Spinal cord (tissue), 10 donors: ENCODE data around the gene TUBB3. TPM values are rescaled to one million over a fixed set of nuclear protein-coding genes. Genes with fewer than 3 reads are reported as not detected.

Source experiments
- DNase-seq, 6 donors: peaks; one replicate each; pipeline versions ENCODE4 v3.0.0 to v3.0.0-alpha.2; 2013 to 2015; ENCODE audit warnings: low spot score in 6 of 6, low read depth in 4 of 6
- H3K27ac ChIP-seq: one replicate; pipeline ENCODE4 v1.5.1; 2013; ENCODE audit warnings: low read depth, low read length, control low read depth
- H3K27me3 ChIP-seq: one replicate; pipeline ENCODE4 v1.6.1; 2013; ENCODE audit warnings: low read length; ENCODE audit not compliant: control insufficient read depth, insufficient read depth
- H3K36me3 ChIP-seq: one replicate; pipeline ENCODE4 v1.6.1; 2013; ENCODE audit warnings: low read length; ENCODE audit not compliant: control insufficient read depth, insufficient read depth
- H3K4me1 ChIP-seq: one replicate; pipeline ENCODE4 v1.6.1; 2013; ENCODE audit warnings: low read length; ENCODE audit not compliant: control insufficient read depth, insufficient read depth
- H3K4me3 ChIP-seq: one replicate; pipeline ENCODE4 v1.5.1; 2013; ENCODE audit warnings: low read depth, low read length, control low read depth
- H3K9me3 ChIP-seq: one replicate; pipeline ENCODE4 v1.6.1; 2013; ENCODE audit warnings: low read length; ENCODE audit not compliant: control insufficient read depth, insufficient read depth
- WGBS: methylation state at CpG from one replicate; pipeline ENCODE4 v1.1.5; 2013; ENCODE audit warnings: missing lambda C conversion rate; ENCODE audit not compliant: insufficient coverage; 5-methylcytosine and 5-hydroxymethylcytosine counted together
- polyA plus RNA-seq, 2 donors: library from polyadenylated mRNA; unstranded; fragments of 120-200 nt; gene quantifications; one replicate each; pipeline ENCODE4 v1.2.1, GENCODE V29; 2013; ENCODE audit not compliant: insufficient read length in 2 of 2
- total RNA-seq, 2 donors: library from RNA; depleted of rRNA in 1 of 2; stranded (reverse); fragments of 120-200 nt in 1 of 2; fragments of >200 nt in 1 of 2; gene quantifications; one replicate each; pipeline versions ENCODE4 v1.2.3 to v1.2.4, GENCODE V29; 2013 to 2014
- donor health status: healthy.

TUBB3 gene
- total and polyA plus RNA-seq, 4 donors = 309 to 1,105 (median 842) TPM

- no peak for DNase-seq
- H3K27ac ChIP-seq = peak overlapping the region; percentile 54
- WGBS = 31% methylated on average over 42 of the region's 42 CpGs
Measured at GRCh38 chr16:89971495-89972243, 48.5 kb downstream of the TUBB3 start.

GRCh38 chr16:89972244-89973234 lies 49.4 kb downstream of the TUBB3 start:
- Histone ChIP-seq H3K4me1 (peaks cover 27% of the 10 kb centered on the region), H3K4me3 (peak overlapping the region; percentile 73), H3K27ac (peak overlapping the region; percentile 54), H3K36me3 (peaks cover 12% of the 10 kb centered on the region), H3K9me3 (no peaks in the 10 kb centered on the region), H3K27me3 (no peaks in the 10 kb centered on the region)
- DNase-seq = peak; percentile 84 to 98 (median 92)
- under 1% methylated on average over 104 of the region's 104 CpGs for WGBS

More at GRCh38 chr16:89971495-89972243, 48.5 kb downstream of the TUBB3 start:
- H3K36me3 ChIP-seq = peaks cover 12% of the 10 kb centered on the region
- peak overlapping the region; percentile 73 for H3K4me3 ChIP-seq
- no peaks in the 10 kb centered on the region for H3K27me3 ChIP-seq
- peaks cover 27% of the 10 kb centered on the region for H3K4me1 ChIP-seq
- H3K9me3 ChIP-seq = no peaks in the 10 kb centered on the region

- DNase-seq = no peak
- H3K4me1 ChIP-seq = peaks cover 27% of the 10 kb centered on the region
- H3K36me3 ChIP-seq = peaks cover 12% of the 10 kb centered on the region
- 25% methylated on average over 8 of the region's 14 CpGs for WGBS
- H3K27ac ChIP-seq = peak overlapping the region; percentile 20
- no peaks in the 10 kb centered on the region for H3K9me3 ChIP-seq
- no peaks in the 10 kb centered on the region for H3K27me3 ChIP-seq
- peak overlapping the region; percentile 73 for H3K4me3 ChIP-seq
Measured at GRCh38 chr16:89973235-89973634, 50.1 kb downstream of the TUBB3 start.

- no peak overlapping the region for H3K4me3 ChIP-seq
- H3K4me1 ChIP-seq = peaks cover 27% of the 10 kb centered on the region
- no peaks in the 10 kb centered on the region for H3K9me3 ChIP-seq
- 97% methylated on average over 6 of the region's 13 CpGs for WGBS
- no peaks in the 10 kb centered on the region for H3K27me3 ChIP-seq
- no peak for DNase-seq
- no peak overlapping the region for H3K27ac ChIP-seq
- peaks cover 13% of the 10 kb centered on the region for H3K36me3 ChIP-seq
Measured at GRCh38 chr16:89973654-89974335, 50.7 kb downstream of the TUBB3 start.

GRCh38 chr16:89974870-89975269 lies 51.7 kb downstream of the TUBB3 start:
- 100% methylated on average over 1 of the region's 2 CpGs for WGBS
- no peak for DNase-seq
- no peaks in the 10 kb centered on the region for H3K27me3 ChIP-seq
- H3K4me3 ChIP-seq = no peak overlapping the region
- H3K27ac ChIP-seq = no peak overlapping the region
- H3K9me3 ChIP-seq = no peaks in the 10 kb centered on the region
- peaks cover 19% of the 10 kb centered on the region for H3K36me3 ChIP-seq
- H3K4me1 ChIP-seq = peaks cover 27% of the 10 kb centered on the region

- no peak overlapping the region for H3K4me3 ChIP-seq
- peaks cover 73% of the 10 kb centered on the region for H3K36me3 ChIP-seq
- WGBS = 100% methylated on average over 3 of the region's 8 CpGs
- no peaks in the 10 kb centered on the region for H3K27me3 ChIP-seq
- H3K9me3 ChIP-seq = no peaks in the 10 kb centered on the region
- no peak for DNase-seq
- no peaks in the 10 kb centered on the region for H3K4me1 ChIP-seq
- H3K27ac ChIP-seq = no peak overlapping the region
Measured at GRCh38 chr16:89981414-89981813, 58.3 kb downstream of the TUBB3 start.

- Histone ChIP-seq H3K36me3 (peaks cover 82% of the 10 kb centered on the region), H3K4me3 (no peak overlapping the region), H3K4me1 (no peaks in the 10 kb centered on the region), H3K27ac (no peak overlapping the region), H3K9me3 (no peaks in the 10 kb centered on the region), H3K27me3 (no peaks in the 10 kb centered on the region)
- no peak for DNase-seq
- WGBS = 93% methylated on average over 8 of the region's 9 CpGs
Measured at GRCh38 chr16:89982318-89982717, 59.2 kb downstream of the TUBB3 start.

GRCh38 chr16:89983536-89983935 lies 60.4 kb downstream of the TUBB3 start:
- Histone ChIP-seq H3K27me3 (no peaks in the 10 kb centered on the region), H3K27ac (no peak overlapping the region), H3K4me1 (no peaks in the 10 kb centered on the region), H3K9me3 (no peaks in the 10 kb centered on the region), H3K4me3 (no peak overlapping the region), H3K36me3 (peaks cover 79% of the 10 kb centered on the region)
- no peak for DNase-seq
- 95% methylated on average over 14 of the region's 15 CpGs for WGBS

- H3K4me3 ChIP-seq = no peak overlapping the region
- 100% methylated on average over 3 of the region's 7 CpGs for WGBS
- no peak for DNase-seq
- no peaks in the 10 kb centered on the region for H3K4me1 ChIP-seq
- no peaks in the 10 kb centered on the region for H3K9me3 ChIP-seq
- H3K36me3 ChIP-seq = peaks cover 81% of the 10 kb centered on the region
- no peaks in the 10 kb centered on the region for H3K27me3 ChIP-seq
- no peak overlapping the region for H3K27ac ChIP-seq
Measured at GRCh38 chr16:89984216-89984615, 61.1 kb downstream of the TUBB3 start.
